Left ventricle myocardium inferior (tissue), 1 donor: Measurements from ENCODE around the gene MSGN1. TPM values are rescaled to one million over a fixed set of nuclear protein-coding genes. Genes with fewer than 3 reads are reported as not detected.

Experiments used
- DNase-seq: peaks from one replicate; pipeline ENCODE4 v3.0.0-alpha.2; 2020
- H3K27ac ChIP-seq: fragments of 200-600 bp; replicated peaks from 2 replicates; pipeline ENCODE4 v1.8.0; 2021
- H3K27me3 ChIP-seq: fragments of 200-600 bp; 2 replicates; pipeline ENCODE4 v1.8.0; 2021; ENCODE audit warnings: low read depth
- H3K36me3 ChIP-seq: fragments of 200-600 bp; 2 replicates; pipeline ENCODE4 v1.8.0; 2021
- H3K4me1 ChIP-seq: fragments of 200-600 bp; 2 replicates; pipeline ENCODE4 v1.8.0; 2021
- H3K4me3 ChIP-seq: fragments of 200-600 bp; 2 replicates; pipeline ENCODE4 v1.8.0; 2021; ENCODE audit warnings: mild to moderate bottlenecking, moderate library complexity
- H3K9me3 ChIP-seq: fragments of 200-600 bp; replicated peaks from 2 replicates; pipeline ENCODE4 v1.8.0; 2021
- CTCF ChIP-seq: fragments of 200-600 bp; IDR thresholded peaks from 2 replicates; pipeline ENCODE4 v1.8.0; 2021; ENCODE audit warnings: antibody characterized with exemption, mild to moderate bottlenecking, borderline replicate concordance
- intact Hi-C: fragments of 100-400 bp; cut with micrococcal nuclease; formaldehyde crosslinking; loops from one replicate; pipeline ENCODE4 v1.11.0; 2022
- total RNA-seq: library from RNA; stranded (reverse); fragmentation: NEBNext Ultra II Directional; extraction: Animal tissue kit (Norgen Biotek cat#: 25700); gene quantifications from one replicate; pipeline ENCODE4 v1.2.1, GENCODE V29; 2021
- donor health status: DM: no; HTN: yes; CAD: no; lungs with severe emphysema.

The MSGN1 gene
- total RNA-seq, 1 donor from 2014 or later = not detected

- Histone ChIP-seq H3K27ac (peak overlapping the region; percentile 39), H3K27me3 (no peaks in the 10 kb centered on the region), H3K4me1 (peaks cover 15% of the 10 kb centered on the region), H3K9me3 (no peaks in the 10 kb centered on the region), H3K36me3 (no peaks in the 10 kb centered on the region), H3K4me3 (no peak overlapping the region)
- DNase-seq = no peak
- intact Hi-C loops = no loop called here
- TF ChIP-seq CTCF = no peak
These were observed 11.1 kb upstream of the MSGN1 start for GRCh38 chr2:17805166-17805565.

- Histone ChIP-seq H3K4me1 (peaks cover 8% of the 10 kb centered on the region), H3K36me3 (no peaks in the 10 kb centered on the region), H3K27ac (peak overlapping the region; percentile 39), H3K9me3 (no peaks in the 10 kb centered on the region), H3K27me3 (no peaks in the 10 kb centered on the region), H3K4me3 (no peak overlapping the region)
- no peak for TF ChIP-seq CTCF
- DNase-seq = no peak
- intact Hi-C loops = no loop called here
These were observed 10.4 kb upstream of the MSGN1 start for GRCh38 chr2:17805717-17806363.

- Histone ChIP-seq H3K4me3 (peak overlapping the region; percentile 9), H3K9me3 (no peaks in the 10 kb centered on the region), H3K4me1 (peaks cover 12% of the 10 kb centered on the region), H3K36me3 (no peaks in the 10 kb centered on the region), H3K27me3 (no peaks in the 10 kb centered on the region), H3K27ac (peak overlapping the region; percentile 74)
- DNase-seq = no peak
- no peak for TF ChIP-seq CTCF
- intact Hi-C loops = no loop called here
These were observed 3.1 kb upstream of the MSGN1 start for GRCh38 chr2:17813010-17813741.

GRCh38 chr2:17813742-17814473 lies 2.4 kb upstream of the MSGN1 start:
- Histone ChIP-seq H3K4me3 (peak overlapping the region; percentile 9), H3K36me3 (no peaks in the 10 kb centered on the region), H3K27me3 (no peaks in the 10 kb centered on the region), H3K4me1 (peaks cover 12% of the 10 kb centered on the region), H3K9me3 (no peaks in the 10 kb centered on the region), H3K27ac (peak overlapping the region; percentile 74)
- intact Hi-C loops = no loop called here
- DNase-seq = peak; percentile 46
- TF ChIP-seq CTCF = no peak

- H3K9me3 ChIP-seq = no peaks in the 10 kb centered on the region
- peak overlapping the region; percentile 74 for H3K27ac ChIP-seq
- H3K27me3 ChIP-seq = no peaks in the 10 kb centered on the region
- no peak overlapping the region for H3K4me3 ChIP-seq
- no peaks in the 10 kb centered on the region for H3K36me3 ChIP-seq
- no peak for TF ChIP-seq CTCF
- DNase-seq = no peak
- intact Hi-C loops = no loop called here
- peaks cover 12% of the 10 kb centered on the region for H3K4me1 ChIP-seq
These were observed 1.7 kb upstream of the MSGN1 start for GRCh38 chr2:17814601-17815000.
